ENCODE data around the gene TMEM100.

- TF ChIP-seq EZH2 (IDR thresholded peaks at IDR 0.05; ENCODE audit: low read depth) (no peak), CTCF (conservative IDR thresholded peaks at IDR 0.05) (no peak)
Observed at GRCh38 chr17:55691666-55692065, 31.0 kb downstream of the TMEM100 start.
